ENCODE data around the gene EFCAB12. TPM values are rescaled to one million over a fixed set of nuclear protein-coding genes. Genes with fewer than 3 reads are reported as not detected.

Gene EFCAB12
- total RNA-seq, 1 experiment from 2014 or later: 0.71 TPM

DNA sequence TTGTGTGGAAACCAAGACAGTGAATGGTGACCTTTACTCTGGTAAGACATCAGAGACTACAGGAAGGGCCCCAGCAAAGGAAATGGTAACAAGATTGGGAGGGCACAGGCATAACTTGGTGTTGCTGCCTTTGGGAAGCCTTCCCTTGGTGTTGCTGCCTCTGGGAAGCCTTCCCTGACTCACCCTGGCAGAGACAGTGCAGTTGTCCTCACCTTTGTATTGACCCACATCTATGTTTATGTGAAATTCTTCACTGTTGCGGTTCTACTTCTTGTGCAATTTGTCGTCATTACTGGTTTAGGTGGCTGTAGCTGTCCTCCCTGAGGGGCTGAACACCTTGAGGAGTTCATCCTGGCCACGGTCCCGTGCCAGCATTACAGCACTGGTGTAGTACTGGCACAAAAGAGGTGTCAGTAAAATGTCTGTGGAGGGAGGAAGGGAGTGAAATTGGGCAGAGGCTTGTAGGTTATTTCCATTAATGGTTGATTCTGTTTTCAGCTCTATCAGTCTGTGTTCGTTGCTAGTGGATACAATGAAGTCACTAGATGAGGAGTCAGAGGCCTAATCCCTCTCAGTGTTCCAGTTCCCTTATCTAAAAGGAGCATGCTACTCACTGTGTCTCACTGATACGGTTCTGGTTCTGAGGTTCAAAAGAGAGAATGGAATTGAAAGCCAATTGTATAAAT is 33.2 kb upstream of the EFCAB12 start:
- peaks cover 7% of the 10 kb centered on the region for H3K36me3 ChIP-seq (ENCODE audit: insufficient read depth, low read length, poor library complexity, severe bottlenecking)
- BruUV-seq (replicated peaks): no TSS peak
- no peak overlapping the region for H3K27ac ChIP-seq (ENCODE audit: low read depth, low read length, poor library complexity, severe bottlenecking)
- DNase-seq (ENCODE audit: low spot score): no peak
- POLR2A ChIA-PET (ENCODE audit: low non-redundant PET): no interaction called here
- H3K27me3 ChIP-seq (replicated peaks; ENCODE audit: insufficient read depth, low read depth, low read length, poor library complexity): no peaks in the 10 kb centered on the region
- TF ChIP-seq EZH2 (IDR thresholded peaks at IDR 0.05; ENCODE audit: borderline replicate concordance, low read depth, low read length, poor library complexity, severe bottlenecking): no peak
- TF ChIP-seq, protein P1, sequence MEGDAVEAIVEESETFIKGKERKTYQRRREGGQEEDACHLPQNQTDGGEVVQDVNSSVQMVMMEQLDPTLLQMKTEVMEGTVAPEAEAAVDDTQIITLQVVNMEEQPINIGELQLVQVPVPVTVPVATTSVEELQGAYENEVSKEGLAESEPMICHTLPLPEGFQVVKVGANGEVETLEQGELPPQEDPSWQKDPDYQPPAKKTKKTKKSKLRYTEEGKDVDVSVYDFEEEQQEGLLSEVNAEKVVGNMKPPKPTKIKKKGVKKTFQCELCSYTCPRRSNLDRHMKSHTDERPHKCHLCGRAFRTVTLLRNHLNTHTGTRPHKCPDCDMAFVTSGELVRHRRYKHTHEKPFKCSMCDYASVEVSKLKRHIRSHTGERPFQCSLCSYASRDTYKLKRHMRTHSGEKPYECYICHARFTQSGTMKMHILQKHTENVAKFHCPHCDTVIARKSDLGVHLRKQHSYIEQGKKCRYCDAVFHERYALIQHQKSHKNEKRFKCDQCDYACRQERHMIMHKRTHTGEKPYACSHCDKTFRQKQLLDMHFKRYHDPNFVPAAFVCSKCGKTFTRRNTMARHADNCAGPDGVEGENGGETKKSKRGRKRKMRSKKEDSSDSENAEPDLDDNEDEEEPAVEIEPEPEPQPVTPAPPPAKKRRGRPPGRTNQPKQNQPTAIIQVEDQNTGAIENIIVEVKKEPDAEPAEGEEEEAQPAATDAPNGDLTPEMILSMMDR (conservative IDR thresholded peaks at IDR 0.05; ENCODE audit: low read depth, low read length): no peak
- no peak overlapping the region for H3K4me3 ChIP-seq (ENCODE audit: low read depth, low read length, poor library complexity, severe bottlenecking)
- CTCF ChIA-PET: no interaction called here
- no peaks in the 10 kb centered on the region for H3K9me3 ChIP-seq (ENCODE audit: low read depth, low read length, poor library complexity, severe bottlenecking)
- H3K4me1 ChIP-seq (ENCODE audit: insufficient read depth, low read length, poor library complexity, severe bottlenecking): no peaks in the 10 kb centered on the region
- intact Hi-C loops (cut with micrococcal nuclease; ENCODE audit: unreplicated experiment): no loop called here

DNA sequence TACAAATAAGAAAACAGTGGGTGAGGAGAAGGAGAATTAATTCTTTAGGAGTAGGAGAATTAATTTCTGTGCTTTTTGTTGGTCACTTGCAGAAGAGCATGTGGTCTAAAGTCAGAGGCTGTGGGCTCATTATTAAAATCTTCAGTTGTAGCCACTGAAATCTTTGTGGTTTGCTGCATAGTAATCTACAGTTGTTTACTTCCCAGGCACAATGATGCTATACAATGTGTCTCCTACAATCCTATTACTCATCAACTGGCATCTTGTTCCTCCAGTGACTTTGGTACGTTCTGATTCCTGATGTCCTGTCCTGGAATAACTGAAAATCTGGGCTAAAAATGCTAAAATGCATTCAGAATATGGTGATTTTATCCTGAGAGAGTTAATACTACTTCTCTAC is 32.6 kb upstream of the EFCAB12 start:
- POLR2A ChIA-PET (ENCODE audit: low non-redundant PET): no interaction called here
- Histone ChIP-seq H3K27ac (ENCODE audit: low read depth, low read length, poor library complexity, severe bottlenecking) (no peak overlapping the region), H3K36me3 (ENCODE audit: insufficient read depth, low read length, poor library complexity, severe bottlenecking) (peaks cover 7% of the 10 kb centered on the region), H3K4me3 (ENCODE audit: low read depth, low read length, poor library complexity, severe bottlenecking) (no peak overlapping the region), H3K4me1 (ENCODE audit: insufficient read depth, low read length, poor library complexity, severe bottlenecking) (no peaks in the 10 kb centered on the region), H3K27me3 (replicated peaks; ENCODE audit: insufficient read depth, low read depth, low read length, poor library complexity) (no peaks in the 10 kb centered on the region), H3K9me3 (ENCODE audit: low read depth, low read length, poor library complexity, severe bottlenecking) (no peaks in the 10 kb centered on the region)
- intact Hi-C loops (cut with micrococcal nuclease; ENCODE audit: unreplicated experiment): no loop called here
- DNase-seq (ENCODE audit: low spot score): no peak
- no TSS peak for BruUV-seq (replicated peaks)
- CTCF ChIA-PET: no interaction called here
- no peak for TF ChIP-seq EZH2 (IDR thresholded peaks at IDR 0.05; ENCODE audit: borderline replicate concordance, low read depth, low read length, poor library complexity, severe bottlenecking)
- TF ChIP-seq, protein P1 (conservative IDR thresholded peaks at IDR 0.05; ENCODE audit: low read depth, low read length): no peak

DNA sequence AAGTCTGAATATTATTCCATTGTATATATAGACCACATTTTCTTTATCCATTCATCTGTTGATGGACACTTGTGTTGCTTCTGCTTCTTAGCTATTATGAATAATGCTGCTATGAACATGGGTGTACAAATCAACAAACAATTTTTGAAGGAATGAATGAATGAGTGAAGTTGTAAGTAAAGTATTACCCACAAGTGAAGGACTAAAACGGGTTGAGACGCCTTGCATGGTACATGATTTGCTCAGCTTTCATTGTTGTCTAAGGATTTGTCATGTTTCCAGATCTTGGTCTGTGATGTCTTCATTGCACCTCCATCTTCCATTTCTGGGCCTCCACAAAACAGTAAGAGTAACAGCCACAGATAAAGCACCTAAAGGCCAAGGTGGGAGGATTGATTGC is 32.1 kb upstream of the EFCAB12 start:
- CTCF ChIA-PET: no interaction called here
- intact Hi-C loops (cut with micrococcal nuclease; ENCODE audit: unreplicated experiment): no loop called here

More for the DNA sequence above, 32.1 kb upstream of the EFCAB12 start:
- no peaks in the 10 kb centered on the region for H3K4me1 ChIP-seq (ENCODE audit: insufficient read depth, low read length, poor library complexity, severe bottlenecking)
- no peaks in the 10 kb centered on the region for H3K9me3 ChIP-seq (ENCODE audit: low read depth, low read length, poor library complexity, severe bottlenecking)
- H3K4me3 ChIP-seq (ENCODE audit: low read depth, low read length, poor library complexity, severe bottlenecking): no peak overlapping the region
- no TSS peak for BruUV-seq (replicated peaks)
- H3K27me3 ChIP-seq (replicated peaks; ENCODE audit: insufficient read depth, low read depth, low read length, poor library complexity): no peaks in the 10 kb centered on the region
- H3K36me3 ChIP-seq (ENCODE audit: insufficient read depth, low read length, poor library complexity, severe bottlenecking): peaks cover 7% of the 10 kb centered on the region
- TF ChIP-seq, protein P1 (conservative IDR thresholded peaks at IDR 0.05; ENCODE audit: low read depth, low read length): no peak
- TF ChIP-seq EZH2 (IDR thresholded peaks at IDR 0.05; ENCODE audit: borderline replicate concordance, low read depth, low read length, poor library complexity, severe bottlenecking): no peak
- no peak for DNase-seq (ENCODE audit: low spot score)
- no peak overlapping the region for H3K27ac ChIP-seq (ENCODE audit: low read depth, low read length, poor library complexity, severe bottlenecking)
- POLR2A ChIA-PET (ENCODE audit: low non-redundant PET): no interaction called here

Measured in A673 (cell line).